ENCODE measurements around the gene CGB5.

The CGB5 gene

GRCh38 chr19:49059053-49059452 lies 15.4 kb downstream of the CGB5 start:
- no peak for DNase-seq

GRCh38 chr19:49061000-49061399 lies 17.4 kb downstream of the CGB5 start:
- DNase-seq: no peak

GRCh38 chr19:49061445-49061844 lies 17.8 kb downstream of the CGB5 start:
- no peak for DNase-seq

- DNase-seq: no peak
These were observed 20.5 kb downstream of the CGB5 start for GRCh38 chr19:49064029-49064629.

- DNase-seq: no peak
These were observed 21.3 kb downstream of the CGB5 start, which contains the start of gene NTF4 for GRCh38 chr19:49064768-49065611. TSS of gene NTF4 (minus strand) at chr19:49064818. CDS start at chr19:49061997, 2,821 bp downstream.

GRCh38 chr19:49065905-49066512 lies 22.4 kb downstream of the CGB5 start:
- no peak for DNase-seq

GRCh38 chr19:49067554-49067953 lies 23.9 kb downstream of the CGB5 start:
- no peak for DNase-seq

- no peak for DNase-seq
These were observed 25.4 kb downstream of the CGB5 start for GRCh38 chr19:49069026-49069425.

- DNase-seq: no peak
These were observed 26.8 kb downstream of the CGB5 start for GRCh38 chr19:49070416-49070815.

- no peak for DNase-seq
These were observed 28.4 kb downstream of the CGB5 start for GRCh38 chr19:49071860-49072547.

GRCh38 chr19:49073514-49074378 lies 30.1 kb downstream of the CGB5 start:
- no peak for DNase-seq

GRCh38 chr19:49074869-49075268 lies 31.2 kb downstream of the CGB5 start:
- DNase-seq: peak in 1 of 2 experiments; percentile 32

GRCh38 chr19:49080392-49080791 lies 36.7 kb downstream of the CGB5 start:
- DNase-seq: no peak

GRCh38 chr19:49081273-49081672 lies 37.6 kb downstream of the CGB5 start:
- no peak for DNase-seq

GRCh38 chr19:49084206-49085019 lies 40.8 kb downstream of the CGB5 start:
- no peak for DNase-seq

GRCh38 chr19:49085020-49085867 lies 41.6 kb downstream of the CGB5 start, which contains the start of gene SNRNP70:
TSS of gene SNRNP70 (plus strand) at chr19:49085451. CDS start at chr19:49086415, 964 bp downstream.
- peak; percentile 99 to 100 for DNase-seq

- DNase-seq: no peak
These were observed 42.2 kb downstream of the CGB5 start for GRCh38 chr19:49085868-49086232.

- DNase-seq: no peak
These were observed 42.6 kb downstream of the CGB5 start for GRCh38 chr19:49086296-49086695.

- DNase-seq: no peak
These were observed 47.9 kb downstream of the CGB5 start for GRCh38 chr19:49091391-49092038.

- DNase-seq: no peak
These were observed 49.0 kb downstream of the CGB5 start for GRCh38 chr19:49092686-49093085.
